Prostate gland (tissue), 2 donors: ENCODE results near the gene NLN.
"Not testable (repeated sequence)": the region's sequence is repeated elsewhere in the genome, so short reads cannot be mapped to it uniquely, and the experiment has no call there.

Source experiments
- POLR2A ChIP-seq: fragments of 450-650 bp; IDR thresholded peaks from one replicate; pipeline ENCODE4 v1.6.1; 2016; ENCODE audit warnings: antibody characterized with exemption, mild to moderate bottlenecking
- POLR2AphosphoS5 ChIP-seq: sonication (generic); formaldehyde crosslinking; IDR thresholded peaks from one replicate; pipeline ENCODE4 v1.6.1; 2017; ENCODE audit warnings: antibody characterized with exemption
- TF ChIP-seq, protein P1 (sequence below), 4 experiments: fragments of 200-600 bp in 2 of 4; fragments of 450-650 bp in 2 of 4; sonication (generic) in 2 of 4; IDR thresholded peaks; 1 replicate in 3 of 4; 2 replicates in 1 of 4; pipeline ENCODE4 v1.5.1; 2016 to 2019; ENCODE audit warnings: antibody characterized with exemption in 4 of 4, mild to moderate bottlenecking in 2 of 4, moderate library complexity in 2 of 4

DNA sequence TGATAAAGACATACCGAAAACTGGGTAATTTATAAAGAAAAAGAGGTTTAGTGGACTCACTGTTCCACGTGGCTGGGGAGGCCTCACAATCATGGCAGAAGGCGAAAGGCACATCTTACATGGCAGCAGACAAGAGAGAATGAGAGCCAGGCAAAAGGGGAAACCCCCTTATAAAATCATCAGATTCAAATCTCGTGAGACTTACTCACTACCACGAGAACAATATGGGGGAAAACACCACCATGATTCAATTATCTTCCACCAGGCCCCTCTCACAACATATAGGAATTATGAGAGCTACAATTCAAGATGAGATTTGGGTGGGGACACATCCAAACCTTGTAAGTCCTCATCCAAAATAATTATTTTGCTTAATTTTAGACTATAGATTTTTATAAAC lies 149.8 kb downstream of the NLN start:
- TF ChIP-seq, protein P1, sequence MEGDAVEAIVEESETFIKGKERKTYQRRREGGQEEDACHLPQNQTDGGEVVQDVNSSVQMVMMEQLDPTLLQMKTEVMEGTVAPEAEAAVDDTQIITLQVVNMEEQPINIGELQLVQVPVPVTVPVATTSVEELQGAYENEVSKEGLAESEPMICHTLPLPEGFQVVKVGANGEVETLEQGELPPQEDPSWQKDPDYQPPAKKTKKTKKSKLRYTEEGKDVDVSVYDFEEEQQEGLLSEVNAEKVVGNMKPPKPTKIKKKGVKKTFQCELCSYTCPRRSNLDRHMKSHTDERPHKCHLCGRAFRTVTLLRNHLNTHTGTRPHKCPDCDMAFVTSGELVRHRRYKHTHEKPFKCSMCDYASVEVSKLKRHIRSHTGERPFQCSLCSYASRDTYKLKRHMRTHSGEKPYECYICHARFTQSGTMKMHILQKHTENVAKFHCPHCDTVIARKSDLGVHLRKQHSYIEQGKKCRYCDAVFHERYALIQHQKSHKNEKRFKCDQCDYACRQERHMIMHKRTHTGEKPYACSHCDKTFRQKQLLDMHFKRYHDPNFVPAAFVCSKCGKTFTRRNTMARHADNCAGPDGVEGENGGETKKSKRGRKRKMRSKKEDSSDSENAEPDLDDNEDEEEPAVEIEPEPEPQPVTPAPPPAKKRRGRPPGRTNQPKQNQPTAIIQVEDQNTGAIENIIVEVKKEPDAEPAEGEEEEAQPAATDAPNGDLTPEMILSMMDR (IDR thresholded peaks at IDR 0.05), result not testable (repeated sequence)
- not testable (repeated sequence) for TF ChIP-seq POLR2A, POLR2AphosphoS5
